Keratinocyte (primary cell): ENCODE results near the gene PCCA. TPM values are rescaled to one million over a fixed set of nuclear protein-coding genes. Genes with fewer than 3 reads are reported as not detected.
A peak's percentile ranks its signal among the peaks of the same experiment; 100 is the strongest.

Experiments used
- DNase-seq: peaks from one replicate; pipeline ENCODE4 v3.0.0-alpha.2; 2011; ENCODE audit warnings: low read depth, missing footprints, low spot score
- FAIRE-seq: peaks from 2 replicates; lab custom pipeline; 2011; peaks lifted over from hg19 to GRCh38; lab: Jason Lieb, UNC
- H2AFZ ChIP-seq: 2 replicates; pipeline ENCODE4 v1.6.0; 2012; ENCODE audit warnings: low read length, control low read depth, inconsistent platforms; ENCODE audit not compliant: control insufficient read depth
- H3K27ac ChIP-seq: 2 replicates; pipeline ENCODE4 v1.5.1; 2011; ENCODE audit warnings: low read length; ENCODE audit not compliant: control insufficient read depth, insufficient read depth
- H3K27me3 ChIP-seq: 3 replicates; pipeline ENCODE4 v1.6.0; 2011; ENCODE audit warnings: low read length; ENCODE audit not compliant: control insufficient read depth, insufficient read depth; ENCODE audit errors: extremely low read depth
- H3K36me3 ChIP-seq, 2 experiments: 2 replicates in 1 of 2; 3 replicates in 1 of 2; pipeline ENCODE4 v1.5.1; 2011; ENCODE audit warnings: low read length in 2 of 2, mild to moderate bottlenecking in 1 of 2; ENCODE audit not compliant: control insufficient read depth in 2 of 2, insufficient read depth in 2 of 2; ENCODE audit errors: extremely low read depth in 1 of 2
- H3K4me1 ChIP-seq: 3 replicates; pipeline ENCODE4 v1.5.1; 2011; ENCODE audit warnings: low read length; ENCODE audit not compliant: control insufficient read depth, insufficient read depth; ENCODE audit errors: extremely low read depth
- H3K4me2 ChIP-seq: 3 replicates; pipeline ENCODE4 v1.6.0; 2011; ENCODE audit warnings: low read depth, low read length; ENCODE audit not compliant: control insufficient read depth, insufficient read depth; ENCODE audit errors: extremely low read depth
- H3K4me3 ChIP-seq, 3 experiments: fragments of 200-600 bp in 1 of 3; sonication (generic) in 1 of 3; 2 replicates in 2 of 3; 3 replicates in 1 of 3; pipeline ENCODE4 v1.5.1; 2011 to 2016; ENCODE audit warnings: low read length in 3 of 3, mild to moderate bottlenecking in 3 of 3, control low read depth in 2 of 3, inconsistent platforms in 1 of 3, low read depth in 1 of 3, mixed read lengths in 1 of 3, mixed run types in 1 of 3, moderate library complexity in 1 of 3; ENCODE audit not compliant: control insufficient read depth in 2 of 3, insufficient read depth in 2 of 3; ENCODE audit errors: extremely low read depth in 1 of 3
- H3K79me2 ChIP-seq: 2 replicates; pipeline ENCODE4 v1.6.0; 2012; ENCODE audit warnings: low read length; ENCODE audit not compliant: control insufficient read depth, insufficient read depth
- H3K9ac ChIP-seq: 3 replicates; pipeline ENCODE4 v1.6.0; 2011; ENCODE audit warnings: low read length; ENCODE audit not compliant: control insufficient read depth, insufficient read depth; ENCODE audit errors: extremely low read depth
- H3K9me1 ChIP-seq: 3 replicates; pipeline ENCODE4 v1.6.0; 2011; ENCODE audit warnings: low read length; ENCODE audit not compliant: control insufficient read depth, insufficient read depth; ENCODE audit errors: extremely low read depth
- H3K9me3 ChIP-seq: 2 replicates; pipeline ENCODE4 v1.5.1; 2012; ENCODE audit warnings: low read depth, low read length; ENCODE audit not compliant: control insufficient read depth
- H4K20me1 ChIP-seq: 3 replicates; pipeline ENCODE4 v1.6.0; 2011; ENCODE audit warnings: low read length; ENCODE audit not compliant: control insufficient read depth, insufficient read depth; ENCODE audit errors: extremely low read depth
- CTCF ChIP-seq, 3 experiments: IDR thresholded peaks in 1 of 3; conservative IDR thresholded peaks in 1 of 3; optimal IDR thresholded peaks in 1 of 3; 2 replicates in 2 of 3; 3 replicates in 1 of 3; pipeline versions ENCODE3 to v1.5.1; 2011; ENCODE audit warnings: low read length in 3 of 3, mild to moderate bottlenecking in 3 of 3, moderate library complexity in 2 of 3, control low read depth in 1 of 3, inconsistent platforms in 1 of 3; ENCODE audit not compliant: insufficient read depth in 2 of 3; ENCODE audit errors: extremely low read depth in 1 of 3
- EZH2 ChIP-seq: IDR thresholded peaks from one replicate; pipeline ENCODE4 v1.6.1; 2012; ENCODE audit warnings: inconsistent platforms, mild to moderate bottlenecking, low read length, moderate library complexity
- dilution Hi-C: fragments of 300-500 bp; cut with MboI; formaldehyde crosslinking; loops from one replicate; pipeline ENCODE4 v1.7.0; 2020; ENCODE audit warnings: low sequenced_read_pairs; ENCODE audit not compliant: extremely low pct_ligation_motif_present
- polyA plus RNA-seq, 5 experiments: library from polyadenylated mRNA; depleted of rRNA in 3 of 5; stranded (reverse) in 3 of 5; stranded (forward) in 1 of 5; unstranded in 1 of 5; fragments of >200 nt; gene quantifications; 1 replicate in 1 of 5; 2 replicates in 3 of 5; 3 replicates in 1 of 5; pipeline versions ENCODE4 v1.2.1 to v1.2.3, GENCODE V29; 2011 to 2012; ENCODE audit warnings: missing spikeins in 2 of 5, low read depth in 1 of 5, low replicate concordance in 1 of 5

PCCA gene
- polyA plus RNA-seq, 1 donor (not counting 4 experiments of a cell fraction or from before 2014, with no cell fraction given) = 8.1 TPM

- no peaks in the 10 kb centered on the region for H3K9me1 ChIP-seq
- H3K27ac ChIP-seq = no peak overlapping the region
- no peak overlapping the region for H3K4me3 ChIP-seq
- H3K27me3 ChIP-seq = no peaks in the 10 kb centered on the region
- H3K36me3 ChIP-seq = no peaks in the 10 kb centered on the region
- no peaks in the 10 kb centered on the region for H4K20me1 ChIP-seq
- H3K79me2 ChIP-seq = no peaks in the 10 kb centered on the region
- no peaks in the 10 kb centered on the region for H3K9me3 ChIP-seq
- no peaks in the 10 kb centered on the region for H3K4me1 ChIP-seq
- peak; percentile 39 for FAIRE-seq
- H3K4me2 ChIP-seq = no peak overlapping the region
- DNase-seq = no peak
- no peak for TF ChIP-seq EZH2
- TF ChIP-seq CTCF (optimal IDR thresholded peaks at IDR 0.05 in 1 of 3, IDR thresholded peaks at IDR 0.05 in 1 of 3, conservative IDR thresholded peaks at IDR 0.05 in 1 of 3; ENCODE audit: extremely low read depth in 1 of 3, insufficient read depth in 2 of 3, low read length in 3 of 3) = no peak
- no peak overlapping the region for H2AFZ ChIP-seq
- dilution Hi-C loops = no loop called here
- H3K9ac ChIP-seq = no peak overlapping the region
Measured at GRCh38 chr13:100269837-100270236, 180.9 kb downstream of the PCCA start.

- Histone ChIP-seq H3K4me1 (peaks cover 3% of the 10 kb centered on the region), H3K79me2 (no peaks in the 10 kb centered on the region), H3K36me3 (no peaks in the 10 kb centered on the region), H3K9ac (no peak overlapping the region), H3K9me3 (no peaks in the 10 kb centered on the region), H3K27ac (no peak overlapping the region), H2AFZ (no peak overlapping the region), H3K9me1 (no peaks in the 10 kb centered on the region), H4K20me1 (no peaks in the 10 kb centered on the region), H3K27me3 (no peaks in the 10 kb centered on the region), H3K4me3 (no peak overlapping the region), H3K4me2 (no peak overlapping the region)
- FAIRE-seq = no peak
- DNase-seq = no peak
- dilution Hi-C loops = no loop called here
- TF ChIP-seq EZH2 = no peak
- no peak for TF ChIP-seq CTCF (optimal IDR thresholded peaks at IDR 0.05 in 1 of 3, IDR thresholded peaks at IDR 0.05 in 1 of 3, conservative IDR thresholded peaks at IDR 0.05 in 1 of 3; ENCODE audit: extremely low read depth in 1 of 3, insufficient read depth in 2 of 3, low read length in 3 of 3)
Measured at GRCh38 chr13:100273138-100273537, 184.2 kb downstream of the PCCA start.
